ENCODE data around the gene CHST11. TPM values are rescaled to one million over a fixed set of nuclear protein-coding genes. Genes with fewer than 3 reads are reported as not detected.

The CHST11 gene
- total RNA-seq, 1 donor from 2014 or later = 6.0 TPM

GRCh38 chr12:104459368-104459909 lies 2.7 kb downstream of the CHST11 start:
- intact Hi-C loops (cut with micrococcal nuclease) = no loop called here
- H3K4me1 ChIP-seq = peaks cover 81% of the 10 kb centered on the region

GRCh38 chr12:104460041-104460719 lies 3.4 kb downstream of the CHST11 start:
- no peaks in the 10 kb centered on the region for H3K36me3 ChIP-seq
- intact Hi-C loops (cut with micrococcal nuclease) = no loop called here

More at GRCh38 chr12:104459368-104459909, 2.7 kb downstream of the CHST11 start:
- TF ChIP-seq CTCF (IDR thresholded peaks at IDR 0.05; ENCODE audit: borderline replicate concordance) = no peak
- Histone ChIP-seq H3K27me3 (ENCODE audit: low read depth) (no peaks in the 10 kb centered on the region), H3K4me3 (peak overlapping the region; percentile 99), H3K36me3 (no peaks in the 10 kb centered on the region), H3K9me3 (replicated peaks) (no peaks in the 10 kb centered on the region), H3K27ac (replicated peaks) (peak overlapping the region; percentile 86)
- no peak for DNase-seq

GRCh38 chr12:104460973-104461698 lies 4.4 kb downstream of the CHST11 start:
- Histone ChIP-seq H3K9me3 (replicated peaks) (no peaks in the 10 kb centered on the region), H3K27ac (replicated peaks) (peak overlapping the region; percentile 14), H3K4me3 (no peak overlapping the region), H3K27me3 (ENCODE audit: low read depth) (no peaks in the 10 kb centered on the region), H3K4me1 (peaks cover 77% of the 10 kb centered on the region), H3K36me3 (no peaks in the 10 kb centered on the region)
- TF ChIP-seq CTCF (IDR thresholded peaks at IDR 0.05; ENCODE audit: borderline replicate concordance) = no peak
- intact Hi-C loops (cut with micrococcal nuclease) = no loop called here
- DNase-seq = no peak

More at GRCh38 chr12:104460041-104460719, 3.4 kb downstream of the CHST11 start:
- Histone ChIP-seq H3K4me3 (no peak overlapping the region), H3K9me3 (replicated peaks) (no peaks in the 10 kb centered on the region), H3K27me3 (ENCODE audit: low read depth) (no peaks in the 10 kb centered on the region), H3K27ac (replicated peaks) (peak overlapping the region; percentile 86), H3K4me1 (peaks cover 81% of the 10 kb centered on the region)
- no peak for DNase-seq
- TF ChIP-seq CTCF (IDR thresholded peaks at IDR 0.05; ENCODE audit: borderline replicate concordance) = no peak

- Histone ChIP-seq H3K27me3 (ENCODE audit: low read depth) (no peaks in the 10 kb centered on the region), H3K9me3 (replicated peaks) (no peaks in the 10 kb centered on the region), H3K4me3 (no peak overlapping the region), H3K4me1 (peaks cover 65% of the 10 kb centered on the region), H3K27ac (replicated peaks) (peak overlapping the region; percentile 71), H3K36me3 (no peaks in the 10 kb centered on the region)
- intact Hi-C loops (cut with micrococcal nuclease) = no loop called here
- TF ChIP-seq CTCF (IDR thresholded peaks at IDR 0.05; ENCODE audit: borderline replicate concordance) = no peak
- no peak for DNase-seq
Measured at GRCh38 chr12:104462325-104462724, 5.6 kb downstream of the CHST11 start.

- Histone ChIP-seq H3K36me3 (no peaks in the 10 kb centered on the region), H3K4me1 (peaks cover 59% of the 10 kb centered on the region), H3K9me3 (replicated peaks) (no peaks in the 10 kb centered on the region), H3K27me3 (ENCODE audit: low read depth) (no peaks in the 10 kb centered on the region), H3K27ac (replicated peaks) (peak overlapping the region; percentile 71), H3K4me3 (no peak overlapping the region)
- no peak for DNase-seq
- no peak for TF ChIP-seq CTCF (IDR thresholded peaks at IDR 0.05; ENCODE audit: borderline replicate concordance)
- intact Hi-C loops (cut with micrococcal nuclease) = no loop called here
Measured at GRCh38 chr12:104462931-104463339, 6.2 kb downstream of the CHST11 start.

Measured in left ventricle myocardium inferior (tissue), 1 donor.